Daoy (cell line): ENCODE measurements around the gene MRRF. TPM values are rescaled to one million over a fixed set of nuclear protein-coding genes. Genes with fewer than 3 reads are reported as not detected.

Experiments
- DNase-seq: peaks from one replicate; pipeline ENCODE4 v3.0.0-alpha.2; 2015; ENCODE audit warnings: low read depth
- total RNA-seq: library from RNA; depleted of rRNA; stranded (reverse); fragments of >200 nt; shearing (Covaris generic); gene quantifications from 2 replicates; pipeline ENCODE4 v1.2.3, GENCODE V29; 2014

The MRRF gene
- total RNA-seq, 1 experiment from 2014 or later: 61.0 TPM

DNA sequence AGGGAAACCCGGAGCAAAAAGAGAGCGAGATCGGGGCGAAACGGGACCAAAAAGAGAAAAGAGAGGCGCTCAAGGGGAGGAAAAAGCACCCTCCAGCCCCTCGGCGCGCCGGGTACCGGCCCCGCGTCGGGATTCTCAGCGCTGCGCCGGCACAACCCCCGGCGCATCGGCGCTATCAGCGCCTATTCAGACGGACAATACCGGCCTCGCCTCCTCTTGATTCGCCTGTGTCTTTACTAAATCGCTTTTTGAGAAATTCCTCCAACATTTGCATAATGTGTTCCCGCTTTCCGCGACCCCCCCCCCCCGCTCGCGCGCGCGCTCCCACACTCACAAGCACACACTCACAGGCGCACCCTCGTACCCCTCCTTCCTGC, 36.5 kb upstream of the MRRF start:
- no peak for DNase-seq

DNA sequence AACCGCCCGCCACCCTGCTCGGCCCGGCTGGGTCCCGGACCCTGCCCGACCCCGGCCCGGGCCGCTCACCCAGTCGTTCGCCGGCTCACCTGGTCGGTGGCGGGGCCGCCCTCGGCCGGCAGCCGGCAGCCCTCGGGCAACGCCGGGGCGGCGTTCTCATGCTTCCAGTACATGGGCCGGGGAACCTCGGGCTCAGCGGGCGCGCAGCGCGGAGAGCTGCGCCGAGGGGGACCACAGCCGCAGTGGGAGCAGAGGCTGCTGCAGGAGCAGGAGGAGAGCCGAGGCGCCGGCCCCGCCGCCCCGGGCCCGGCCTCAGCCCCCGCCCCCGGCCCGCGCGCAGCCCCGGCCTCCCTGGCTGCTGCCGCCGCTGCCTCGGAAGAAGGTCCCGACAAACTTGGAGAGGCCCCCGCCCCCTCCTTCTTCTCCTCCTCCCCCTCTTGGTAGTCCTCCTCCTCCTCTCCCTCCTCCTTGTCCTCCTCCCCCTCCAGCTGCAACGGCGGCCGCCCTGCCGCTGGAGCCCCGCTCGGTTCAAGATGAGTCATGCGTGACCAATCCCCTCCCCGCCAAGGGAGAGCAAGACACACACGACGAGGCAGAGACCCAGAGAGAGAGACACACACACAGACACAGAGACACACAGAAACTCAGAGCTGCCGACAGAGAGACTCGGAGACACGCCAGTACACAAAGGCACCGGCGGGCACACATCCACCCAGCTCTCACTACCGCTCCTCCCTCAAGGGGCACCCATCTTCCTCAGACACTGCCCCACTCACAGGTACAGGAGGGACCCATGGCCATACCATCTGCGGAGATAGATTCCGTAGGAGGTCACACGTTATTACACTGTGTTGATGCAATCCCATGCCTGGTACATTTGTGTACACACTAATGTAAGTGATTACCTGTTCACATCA, 35.9 kb upstream of the MRRF start, which contains the start of gene LHX6:
TSS of gene LHX6 (minus strand) at position 390 of the 917 bp plus-strand sequence. CDS start at position 173, 217 bp downstream.
- peak; percentile 66 for DNase-seq

DNA sequence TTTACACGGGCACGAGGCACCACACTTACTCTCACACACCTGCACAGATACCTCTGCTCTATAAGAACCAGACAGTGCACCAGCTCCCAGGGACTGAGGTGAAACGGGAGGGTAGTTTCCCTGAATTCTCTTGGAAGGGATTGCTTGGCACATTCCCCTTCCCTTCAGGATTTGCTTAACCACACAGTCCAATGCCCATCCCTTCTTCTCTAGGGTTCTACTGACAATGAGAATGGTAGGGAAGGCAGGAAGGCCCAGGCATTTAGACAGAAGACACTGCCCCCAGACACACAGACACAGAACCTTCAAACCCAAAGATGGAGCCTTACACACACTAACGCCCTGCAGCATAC, 35.2 kb upstream of the MRRF start:
- no peak for DNase-seq

DNA sequence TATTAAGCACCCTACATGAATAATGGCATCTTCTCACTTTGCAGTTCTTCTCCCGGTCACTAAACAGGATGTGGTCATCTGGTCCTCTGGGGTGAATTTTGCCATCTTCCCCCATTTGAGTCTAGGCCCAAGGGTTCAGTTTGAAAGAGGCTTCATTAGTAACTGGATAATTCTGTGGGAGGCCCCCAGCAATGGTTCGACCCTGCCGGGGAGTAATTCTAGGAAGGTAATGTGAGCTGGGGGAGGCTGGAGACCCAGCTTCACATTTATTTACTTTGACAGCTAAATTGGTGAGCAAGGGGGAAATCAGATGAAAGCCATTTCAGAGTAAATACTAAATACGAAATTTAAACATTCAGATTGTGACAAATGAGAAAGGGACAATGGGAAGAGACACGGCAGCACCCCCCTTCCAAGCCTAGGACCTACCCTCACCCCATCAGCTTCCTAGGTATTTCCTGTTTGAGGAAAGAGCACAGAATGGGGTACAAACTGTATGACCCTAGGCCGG, 31.8 kb upstream of the MRRF start:
- DNase-seq: no peak

DNA sequence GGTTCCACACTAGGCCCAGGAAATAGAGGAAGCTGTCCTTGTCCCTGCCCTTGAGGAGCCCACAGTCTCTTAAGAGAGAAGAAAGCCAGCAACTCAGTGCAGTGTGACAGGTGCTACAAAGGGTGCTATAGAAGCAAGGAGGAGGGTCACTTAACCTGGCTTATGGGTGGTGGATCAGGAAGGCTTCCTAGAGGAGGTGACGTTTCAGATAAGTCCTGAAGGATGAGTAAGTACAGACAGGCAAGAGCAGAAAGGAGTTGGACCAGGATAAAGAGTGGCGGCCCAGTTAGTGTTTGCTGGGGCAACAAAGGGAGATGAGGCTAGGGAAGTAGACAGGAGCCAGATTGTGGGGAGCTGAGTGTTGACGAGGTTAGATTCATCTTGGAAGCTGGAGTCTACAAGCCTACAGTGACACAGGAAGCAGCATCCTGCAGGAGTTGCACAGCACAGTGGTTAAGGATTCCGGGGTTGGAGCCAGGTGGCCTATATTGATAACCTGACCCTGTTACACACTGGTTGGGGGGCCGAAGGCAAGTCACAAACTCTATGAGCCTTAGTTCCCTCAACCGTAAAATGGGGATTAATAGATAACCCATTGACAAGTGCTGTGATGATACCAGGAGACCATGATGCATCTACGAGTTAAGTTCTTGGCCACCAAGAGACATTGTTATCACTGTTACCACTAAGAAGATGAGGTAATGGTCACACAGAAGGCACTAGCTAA, 30.5 kb upstream of the MRRF start:
- DNase-seq: no peak

DNA sequence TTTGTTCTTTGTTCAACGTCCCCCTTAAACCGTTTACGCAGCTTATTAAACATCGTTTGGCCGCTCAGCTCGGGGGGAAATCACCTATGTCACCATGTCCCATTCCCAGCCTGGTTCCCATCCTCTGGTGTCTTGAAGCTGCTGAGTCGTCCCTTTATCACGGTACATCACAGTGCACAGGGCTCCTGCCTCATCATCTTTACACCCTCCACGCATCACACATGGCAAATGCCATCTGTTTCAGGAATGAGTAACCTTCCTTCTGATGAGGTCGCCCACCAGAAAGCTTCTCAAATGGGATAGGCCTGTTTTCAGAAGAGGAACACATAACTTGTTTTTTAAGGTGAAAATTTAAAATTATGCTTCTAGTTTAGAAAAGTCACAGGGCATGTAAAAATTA, 28.0 kb upstream of the MRRF start:
- DNase-seq: no peak

DNA sequence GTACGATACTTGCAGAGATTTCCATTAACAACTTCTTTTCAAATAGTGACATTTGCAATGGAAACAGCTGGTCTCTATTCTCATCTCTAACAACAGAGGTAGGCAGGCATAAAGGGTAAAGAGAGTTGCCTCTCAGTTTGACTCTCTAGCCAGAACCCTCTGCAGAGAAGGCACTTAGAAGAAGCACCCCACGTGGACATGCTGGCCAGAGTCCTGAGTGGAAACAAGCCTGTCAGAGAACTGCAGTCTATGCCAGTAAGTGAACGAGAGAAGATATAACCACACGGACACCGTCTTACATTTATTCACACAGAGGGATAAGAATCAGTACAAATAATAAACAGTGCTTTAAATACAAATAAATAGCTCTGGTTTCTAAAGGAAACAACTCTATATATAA, 25.0 kb upstream of the MRRF start:
- DNase-seq: no peak

DNA sequence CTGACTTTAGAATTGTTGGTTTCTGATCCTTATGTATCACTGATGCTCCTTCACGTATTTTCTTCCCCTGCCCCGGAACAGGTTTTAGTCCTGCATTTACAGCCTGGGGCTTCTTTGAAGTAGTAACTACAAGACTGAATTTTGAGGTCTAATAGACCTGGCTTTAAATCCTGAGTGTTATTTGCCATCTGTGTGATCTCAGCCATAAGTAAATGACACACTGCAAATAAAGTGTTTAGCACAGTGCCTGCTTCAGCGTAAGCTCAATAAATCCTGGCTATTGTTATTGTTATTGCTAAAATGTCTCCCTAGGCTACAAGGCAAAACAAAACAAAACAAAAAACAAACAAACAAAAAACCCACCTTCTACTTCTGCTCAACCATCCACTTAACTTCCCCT, 20.3 kb upstream of the MRRF start:
- DNase-seq: no peak

DNA sequence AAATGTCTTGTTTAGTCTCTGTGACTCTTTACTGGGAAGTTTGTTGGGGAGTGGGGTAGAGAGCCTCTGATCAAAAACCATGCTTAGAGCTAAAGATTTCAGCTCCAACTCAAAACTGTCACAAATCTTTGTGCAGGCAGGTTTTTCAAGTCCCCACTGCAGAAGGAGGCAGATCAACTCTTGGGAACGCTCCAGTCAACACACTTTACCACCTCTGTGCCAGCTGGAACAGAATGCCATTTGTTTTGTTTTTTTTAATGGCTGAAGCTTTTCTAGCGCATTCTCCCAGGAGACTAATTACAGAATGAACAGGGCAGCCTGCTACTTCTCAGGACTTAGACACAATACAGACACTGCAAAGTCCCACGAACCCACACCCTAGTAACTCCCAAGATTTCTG, 18.0 kb upstream of the MRRF start:
- no peak for DNase-seq

DNA sequence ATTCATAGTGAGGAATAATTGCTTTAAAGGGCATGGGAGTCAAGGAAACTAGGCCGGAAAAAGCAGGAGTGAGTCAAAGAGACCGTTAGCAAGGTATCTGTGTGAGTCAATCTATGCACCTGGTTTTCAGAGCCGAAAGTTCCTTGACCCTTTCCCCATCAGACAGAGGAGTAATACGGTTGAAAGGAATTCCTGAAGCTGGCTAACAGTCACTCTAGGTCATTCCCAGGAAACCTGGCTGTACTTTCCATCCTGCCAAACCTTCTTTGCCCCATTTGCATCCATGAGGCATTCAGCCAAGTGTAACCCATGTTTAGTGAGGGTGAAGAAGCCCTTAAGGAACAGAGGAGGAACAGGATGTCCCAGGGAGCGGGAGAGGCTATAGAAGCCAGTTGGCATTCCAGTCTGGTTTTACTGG, 16.2 kb upstream of the MRRF start:
- DNase-seq: no peak

DNA sequence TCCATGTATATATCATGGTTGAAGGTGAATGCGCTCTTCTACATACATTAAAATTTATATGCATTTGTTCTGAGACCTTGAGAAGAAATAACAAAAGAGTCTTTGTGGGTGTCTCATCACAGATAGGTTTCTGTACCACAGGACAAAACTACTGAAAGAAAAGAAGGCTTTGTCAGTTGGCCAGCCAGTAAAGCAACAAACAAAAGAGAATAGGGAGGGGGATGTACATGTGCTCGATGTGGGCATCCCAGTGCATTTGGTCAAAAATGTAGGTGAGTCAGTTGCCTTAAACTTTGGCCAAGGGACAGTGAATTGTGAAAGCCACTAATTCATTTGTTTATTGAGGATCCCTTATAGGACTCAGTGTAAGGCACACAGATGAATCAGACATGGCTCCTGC, 13.3 kb upstream of the MRRF start:
- no peak for DNase-seq

DNA sequence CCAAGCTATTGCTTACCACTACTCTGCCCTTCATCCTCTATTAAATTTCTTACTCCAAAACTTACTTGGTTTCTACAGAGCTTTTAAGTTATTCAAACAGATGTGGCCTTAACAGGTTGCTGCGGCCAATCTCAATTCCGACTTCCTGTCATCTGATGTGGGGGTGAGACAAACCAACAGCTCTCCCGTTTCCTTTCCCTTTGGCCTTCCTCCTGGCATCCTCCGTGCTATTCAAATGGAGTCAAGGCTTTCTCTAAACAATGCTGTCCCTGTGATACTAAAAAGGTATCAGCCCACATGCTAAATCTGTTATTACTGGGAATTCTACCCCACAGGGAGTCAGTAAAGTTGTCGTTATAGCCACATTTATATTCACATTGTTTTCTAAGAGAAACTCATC, 11.9 kb upstream of the MRRF start:
- no peak for DNase-seq

DNA sequence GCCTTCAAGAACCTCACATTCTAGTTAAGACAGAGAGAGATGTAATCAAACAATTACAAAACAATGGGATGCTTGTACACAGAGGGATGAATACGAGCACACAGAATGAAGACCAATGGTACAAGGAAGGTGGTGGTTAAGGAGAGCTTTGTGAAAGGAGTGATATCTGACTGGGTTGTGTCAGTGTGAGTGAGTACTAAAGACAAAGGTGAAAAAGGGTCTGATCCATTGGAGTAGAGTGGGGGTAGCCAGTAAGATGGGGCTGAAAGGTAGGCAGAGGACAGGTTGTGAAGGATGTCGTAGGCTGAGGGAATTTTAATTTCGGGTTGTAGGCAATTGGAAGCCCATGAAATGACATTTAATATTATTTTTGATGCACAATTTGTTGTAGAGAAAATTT, 9.9 kb upstream of the MRRF start:
- no peak for DNase-seq

DNA sequence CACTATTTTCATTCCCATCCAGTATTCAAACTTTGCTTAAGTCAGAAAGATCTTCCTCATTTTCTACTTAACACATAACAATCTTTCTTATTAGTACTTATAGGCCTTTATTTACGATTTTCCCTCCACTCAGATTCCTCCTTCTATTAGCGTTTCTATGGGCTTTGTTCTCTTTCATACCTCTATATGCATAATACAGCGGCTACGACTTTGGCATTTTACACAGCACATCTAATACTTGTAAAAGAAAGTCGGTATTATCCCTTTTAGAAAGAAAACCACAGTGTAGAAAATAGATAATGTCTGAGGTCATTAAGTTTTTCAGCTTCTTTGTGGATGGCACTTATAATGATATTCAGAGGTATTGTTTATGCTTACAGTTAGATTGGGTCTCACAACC, 8.5 kb upstream of the MRRF start:
- no peak for DNase-seq

DNA sequence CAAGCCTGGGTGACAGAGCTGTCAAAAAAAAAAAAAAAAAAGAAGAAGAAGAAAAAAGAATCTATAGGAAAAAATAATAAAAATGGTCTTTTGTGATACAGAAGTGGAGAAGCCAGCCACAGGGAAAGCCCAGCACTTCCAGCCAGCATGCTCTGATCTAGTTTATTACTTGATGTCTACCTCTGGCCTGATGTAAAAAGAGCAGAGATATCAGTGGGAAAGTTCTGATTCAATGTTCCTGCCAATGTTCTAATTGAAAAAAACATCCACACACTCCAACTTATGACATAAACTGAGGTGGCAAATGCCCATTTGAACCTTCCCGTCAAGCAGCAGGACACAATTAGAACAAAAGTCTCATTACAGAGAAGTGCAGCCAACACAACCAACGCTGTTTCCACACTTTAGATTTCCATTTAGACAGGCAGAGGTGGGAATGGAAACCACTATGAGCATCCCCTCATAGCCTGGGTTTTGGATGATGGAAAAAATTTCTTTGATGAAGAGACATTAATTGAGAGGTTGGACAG, 5.7 kb upstream of the MRRF start:
- no peak for DNase-seq

DNA sequence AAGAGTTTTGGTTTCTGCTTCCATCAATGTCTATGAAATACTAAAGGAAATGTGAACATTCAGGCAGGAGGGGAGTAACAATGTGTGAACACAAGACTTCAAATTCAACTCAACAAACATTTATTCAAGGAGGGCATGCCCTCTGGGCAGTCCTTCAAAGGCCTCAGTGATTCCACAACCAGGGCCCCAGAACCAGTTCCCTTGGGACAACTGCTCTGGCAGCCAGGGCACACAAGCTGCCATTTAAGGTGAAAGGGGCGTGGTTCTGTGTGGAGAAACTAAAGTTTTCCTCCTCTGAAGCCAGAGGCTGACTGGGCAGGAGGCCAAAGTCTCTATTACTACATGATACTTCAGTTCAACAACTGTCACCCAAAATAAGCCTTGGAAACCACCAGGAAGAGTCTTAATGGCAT, 3.2 kb upstream of the MRRF start:
- DNase-seq: peak; percentile 15

DNA sequence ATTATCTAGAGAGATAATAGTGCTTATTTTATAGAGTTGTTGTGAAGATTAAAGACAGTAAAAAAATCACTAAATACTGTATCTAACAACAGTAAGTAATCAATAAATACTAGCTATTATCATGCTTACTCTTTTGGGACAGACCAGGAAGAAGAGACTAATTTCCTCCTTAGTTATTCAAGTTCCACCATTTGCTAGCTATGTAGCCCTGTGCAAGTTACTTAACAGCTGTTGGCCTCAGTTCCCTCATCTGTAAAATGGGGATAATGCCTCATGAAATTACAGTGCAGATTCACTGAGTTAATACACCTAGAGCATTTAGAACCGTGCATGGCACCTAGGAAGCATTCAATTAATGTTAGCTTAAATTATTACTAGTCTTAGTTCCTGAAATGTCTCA, 2.6 kb upstream of the MRRF start:
- DNase-seq: no peak

DNA sequence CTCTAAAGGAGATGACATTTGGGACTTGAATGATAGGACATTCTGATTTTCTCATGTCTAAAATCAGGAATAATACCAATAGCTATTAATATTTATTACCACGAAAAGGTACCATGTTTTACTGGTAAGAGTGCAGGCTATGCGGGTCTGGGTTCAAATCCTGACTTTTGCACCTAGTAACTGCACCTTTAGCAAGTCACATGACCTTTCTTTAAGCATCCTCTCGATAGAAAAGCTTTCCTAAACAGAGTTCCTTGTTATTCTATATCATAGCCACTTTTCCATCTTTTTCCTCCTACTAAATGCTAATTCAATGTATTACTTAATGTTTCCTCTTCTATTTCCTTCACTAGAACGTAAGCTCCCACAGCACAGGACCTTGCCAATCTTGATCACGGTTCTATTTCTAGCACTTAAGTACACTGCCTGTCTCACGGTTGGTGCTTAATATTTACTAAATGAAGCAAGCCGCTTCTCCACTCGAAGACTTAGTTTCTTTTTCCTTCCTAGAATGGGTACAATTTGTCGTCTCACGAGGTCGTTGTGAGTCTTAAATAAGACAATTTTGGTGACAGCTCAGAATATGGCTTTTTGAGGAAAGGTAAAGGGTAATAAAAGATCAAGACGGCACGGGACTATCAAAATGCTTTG, 858 bp upstream of the MRRF start:
- no peak for DNase-seq

DNA sequence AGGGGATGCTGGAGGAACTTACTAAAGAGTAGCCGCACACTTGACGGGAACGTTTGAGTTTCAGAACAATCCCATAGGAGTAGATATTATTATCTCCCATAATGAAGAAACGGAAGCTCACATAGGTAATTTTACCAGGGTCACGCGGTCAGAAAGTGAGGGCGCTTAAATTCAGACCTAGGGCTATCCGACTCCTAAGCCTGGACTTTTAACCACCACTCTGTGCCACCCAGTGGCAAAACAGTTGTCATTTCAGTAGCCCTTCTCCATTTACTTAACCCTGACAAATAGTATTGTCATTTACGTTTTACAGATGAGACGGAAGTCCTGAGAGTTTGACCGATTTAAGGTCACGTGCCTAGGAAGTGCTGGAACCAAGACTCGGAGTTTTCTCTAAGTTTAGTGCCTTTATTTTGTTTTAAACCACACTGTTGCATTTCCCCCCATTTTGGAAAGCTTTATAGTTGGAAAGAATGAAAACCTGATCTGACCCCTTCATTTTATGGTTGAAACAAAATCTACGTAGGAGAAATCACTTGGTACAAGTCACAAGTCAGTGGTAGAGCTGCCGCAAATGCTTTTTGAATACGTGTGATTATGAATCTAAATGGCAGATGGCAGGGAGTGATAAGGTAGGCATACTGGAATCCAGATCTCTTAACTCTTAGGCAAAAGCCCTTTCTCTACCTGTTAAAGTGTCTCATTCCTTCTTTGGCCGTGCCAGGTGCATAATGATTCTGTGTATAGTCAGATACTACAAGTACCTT, 650 bp downstream of the MRRF start:
- peak; percentile 41 for DNase-seq

DNA sequence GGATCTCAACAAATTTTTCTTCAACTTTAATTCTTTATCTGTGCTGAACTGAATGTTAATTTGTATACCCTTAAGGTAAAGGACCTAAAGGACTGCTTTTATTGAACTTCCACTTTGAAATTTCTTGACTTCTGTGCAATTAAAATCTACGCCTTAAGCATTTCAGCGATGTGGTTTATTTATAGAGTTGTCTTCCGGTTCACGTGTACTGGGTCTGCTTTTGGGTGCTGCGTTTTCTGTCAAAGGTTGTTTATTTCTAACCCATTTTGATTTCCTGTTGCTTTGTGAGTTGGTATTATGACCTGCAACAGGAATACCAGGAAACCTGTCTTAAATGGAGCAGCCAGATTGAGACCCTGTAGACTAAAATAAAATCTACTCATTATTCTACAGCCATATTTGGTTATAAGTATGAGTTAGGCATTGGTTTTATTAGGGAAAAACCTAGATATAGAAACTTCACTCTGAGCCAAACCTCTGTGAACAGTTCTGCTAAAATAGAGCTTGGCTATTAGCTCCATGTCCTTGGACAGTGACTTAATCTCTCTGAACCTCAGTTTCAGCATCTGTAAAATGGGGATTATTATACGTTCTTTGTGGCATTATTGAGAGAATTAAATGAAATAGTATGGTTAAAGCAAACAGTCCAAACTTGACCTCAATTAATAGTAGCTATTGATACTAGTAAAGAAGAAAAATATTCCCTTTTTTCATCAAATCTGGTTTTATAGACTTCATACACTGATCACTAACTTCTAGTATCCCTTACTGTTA, 3.5 kb downstream of the MRRF start:
- DNase-seq: no peak

DNA sequence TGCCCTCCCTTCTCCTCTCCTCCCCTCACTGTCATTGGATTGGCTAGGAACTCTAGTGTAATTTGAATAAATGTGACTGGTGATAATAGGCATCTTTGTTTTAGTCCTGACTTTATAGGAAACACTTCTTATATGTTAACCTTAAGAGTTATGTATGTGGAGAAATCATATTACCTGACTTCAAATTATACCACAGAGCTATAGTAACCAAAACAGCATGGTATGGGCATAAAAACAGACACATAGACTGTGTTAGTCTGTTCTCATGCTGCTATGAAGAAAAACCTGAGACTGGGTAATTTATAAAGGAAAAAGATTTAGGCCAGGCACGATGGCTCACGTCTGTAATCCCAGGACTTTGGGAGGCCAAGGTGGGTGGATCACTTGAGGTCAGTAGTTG, 9.4 kb downstream of the MRRF start:
- DNase-seq: no peak
